Measurements from ENCODE around the gene THSD8. TPM values are rescaled to one million over a fixed set of nuclear protein-coding genes. Genes with fewer than 3 reads are reported as not detected.

The THSD8 gene
- total RNA-seq, 1 donor from 2014 or later = not detected

DNA sequence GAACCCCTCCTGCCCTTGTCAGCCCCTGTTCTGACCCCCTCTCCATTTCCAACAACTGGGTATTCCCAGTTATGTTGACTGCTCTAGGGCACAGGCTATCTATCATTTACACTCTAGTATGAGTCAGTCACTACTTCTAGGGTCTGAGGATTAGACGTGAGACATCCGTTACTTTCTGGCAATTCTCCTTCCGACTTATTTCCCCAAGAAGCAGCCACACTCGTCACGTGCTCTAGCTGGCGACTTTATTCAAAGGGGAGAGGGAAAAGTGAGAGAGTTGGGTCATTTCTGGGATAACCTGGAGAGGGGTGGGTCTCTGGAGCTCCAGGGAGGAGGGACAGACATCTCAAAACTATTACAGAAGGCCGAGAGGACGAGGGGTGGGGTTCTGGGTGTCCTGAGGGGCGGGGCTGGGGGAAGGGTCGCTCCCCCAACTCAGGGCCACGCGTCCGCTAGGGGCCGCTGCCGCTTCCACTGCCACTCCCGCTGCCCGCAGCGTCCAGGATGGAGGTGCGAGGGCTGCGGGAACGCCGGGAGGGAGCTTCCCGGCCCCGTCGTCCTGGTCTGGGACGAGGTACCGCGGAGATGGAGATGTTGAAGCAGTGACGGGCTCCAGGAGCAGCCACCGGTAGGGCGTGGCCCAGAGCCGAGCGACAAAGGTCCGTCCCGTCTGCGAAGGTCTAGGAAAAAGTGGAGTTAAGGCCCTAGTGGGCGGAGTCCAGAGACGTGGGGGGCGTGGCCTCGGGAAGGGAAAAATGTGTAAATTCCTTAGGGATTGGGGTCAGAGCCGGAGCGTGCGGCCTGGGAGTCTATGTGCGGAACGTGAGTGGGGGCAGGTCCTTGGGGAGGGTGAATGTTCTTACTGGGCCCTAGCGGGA, 23.6 kb downstream of the THSD8 start:
- DNase-seq (ENCODE audit: low spot score) = peak; percentile 92
- Mint-ChIP-seq H3K27ac (no peak overlapping the region), H3K36me3 (no peaks in the 10 kb centered on the region), H3K27me3 (ENCODE audit: insufficient read depth, low read depth) (peaks cover 21% of the 10 kb centered on the region), H3K4me3 (peak overlapping the region; percentile 71), H3K4me1 (peaks cover 7% of the 10 kb centered on the region), H3K9me3 (peaks cover 10% of the 10 kb centered on the region)
- H3K27ac ChIP-seq = no peak overlapping the region
- H3K79me2 ChIP-seq (ENCODE audit: low read depth) = no peaks in the 10 kb centered on the region
- peak overlapping the region; percentile 28 for H3K4me3 ChIP-seq
- H3K4me2 ChIP-seq = peak overlapping the region; percentile 33
- H3K36me3 ChIP-seq = no peaks in the 10 kb centered on the region
- no peaks in the 10 kb centered on the region for H3K4me1 ChIP-seq
- no peak for TF ChIP-seq EZH2phosphoT487 (IDR thresholded peaks at IDR 0.05)
- TF ChIP-seq, protein P1, sequence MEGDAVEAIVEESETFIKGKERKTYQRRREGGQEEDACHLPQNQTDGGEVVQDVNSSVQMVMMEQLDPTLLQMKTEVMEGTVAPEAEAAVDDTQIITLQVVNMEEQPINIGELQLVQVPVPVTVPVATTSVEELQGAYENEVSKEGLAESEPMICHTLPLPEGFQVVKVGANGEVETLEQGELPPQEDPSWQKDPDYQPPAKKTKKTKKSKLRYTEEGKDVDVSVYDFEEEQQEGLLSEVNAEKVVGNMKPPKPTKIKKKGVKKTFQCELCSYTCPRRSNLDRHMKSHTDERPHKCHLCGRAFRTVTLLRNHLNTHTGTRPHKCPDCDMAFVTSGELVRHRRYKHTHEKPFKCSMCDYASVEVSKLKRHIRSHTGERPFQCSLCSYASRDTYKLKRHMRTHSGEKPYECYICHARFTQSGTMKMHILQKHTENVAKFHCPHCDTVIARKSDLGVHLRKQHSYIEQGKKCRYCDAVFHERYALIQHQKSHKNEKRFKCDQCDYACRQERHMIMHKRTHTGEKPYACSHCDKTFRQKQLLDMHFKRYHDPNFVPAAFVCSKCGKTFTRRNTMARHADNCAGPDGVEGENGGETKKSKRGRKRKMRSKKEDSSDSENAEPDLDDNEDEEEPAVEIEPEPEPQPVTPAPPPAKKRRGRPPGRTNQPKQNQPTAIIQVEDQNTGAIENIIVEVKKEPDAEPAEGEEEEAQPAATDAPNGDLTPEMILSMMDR (IDR thresholded peaks at IDR 0.05) = peak; percentile 80
- peaks cover 34% of the 10 kb centered on the region for H3F3A ChIP-seq (ENCODE audit: low read depth)
- no peak overlapping the region for H3K9ac ChIP-seq
- peaks cover 27% of the 10 kb centered on the region for H3K27me3 ChIP-seq
- H2AFZ ChIP-seq (replicated peaks) = peak overlapping the region; percentile 78
- peaks cover 18% of the 10 kb centered on the region for H4K20me1 ChIP-seq (ENCODE audit: low read depth)
- H3K9me3 ChIP-seq (ENCODE audit: low read depth) = no peaks in the 10 kb centered on the region

DNA sequence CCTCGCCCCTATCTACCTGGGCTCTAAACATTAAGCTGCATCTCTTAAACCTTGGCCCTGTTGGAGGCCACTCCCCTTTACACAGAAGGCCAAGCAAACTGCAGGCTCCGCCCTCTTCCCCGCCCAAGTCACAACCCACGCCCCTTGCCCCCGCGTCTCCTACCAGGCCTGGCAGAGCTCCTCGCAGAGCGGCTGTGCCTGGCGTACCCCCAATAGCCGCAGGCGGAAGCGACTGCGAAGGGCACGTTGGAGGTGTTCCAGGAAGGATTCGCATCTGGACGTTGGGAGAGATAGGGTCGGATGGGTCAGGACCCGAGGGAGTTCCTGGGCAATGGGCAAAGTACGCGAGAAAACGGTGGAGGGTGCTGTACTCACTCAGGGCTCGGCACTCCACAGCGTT, 26.6 kb downstream of the THSD8 start:
- H4K20me1 ChIP-seq (ENCODE audit: low read depth) = peaks cover 48% of the 10 kb centered on the region
- no peak overlapping the region for H2AFZ ChIP-seq (replicated peaks)
- no peak overlapping the region for H3K27ac ChIP-seq
- Mint-ChIP-seq H3K9me3 (peaks cover 11% of the 10 kb centered on the region), H3K4me3 (no peak overlapping the region), H3K36me3 (no peaks in the 10 kb centered on the region), H3K4me1 (peaks cover 23% of the 10 kb centered on the region), H3K27me3 (ENCODE audit: insufficient read depth, low read depth) (peaks cover 45% of the 10 kb centered on the region), H3K27ac (no peak overlapping the region)
- H3K4me1 ChIP-seq = no peaks in the 10 kb centered on the region
- peak; percentile 79 for DNase-seq (ENCODE audit: low spot score)
- no peaks in the 10 kb centered on the region for H3K9me3 ChIP-seq (ENCODE audit: low read depth)
- peak overlapping the region; percentile 21 for H3K4me3 ChIP-seq
- TF ChIP-seq EZH2phosphoT487 (IDR thresholded peaks at IDR 0.05) (no peak), EZH2 (IDR thresholded peaks at IDR 0.05) (no peak)
- TF ChIP-seq, protein P1 (IDR thresholded peaks at IDR 0.05) = no peak
- H3F3A ChIP-seq (ENCODE audit: low read depth) = peaks cover 37% of the 10 kb centered on the region
- no peaks in the 10 kb centered on the region for H3K79me2 ChIP-seq (ENCODE audit: low read depth)
- H3K36me3 ChIP-seq = no peaks in the 10 kb centered on the region
- no peak overlapping the region for H3K9ac ChIP-seq
- H3K4me2 ChIP-seq = peak overlapping the region; percentile 50
- H3K27me3 ChIP-seq = peaks cover 57% of the 10 kb centered on the region

DNA sequence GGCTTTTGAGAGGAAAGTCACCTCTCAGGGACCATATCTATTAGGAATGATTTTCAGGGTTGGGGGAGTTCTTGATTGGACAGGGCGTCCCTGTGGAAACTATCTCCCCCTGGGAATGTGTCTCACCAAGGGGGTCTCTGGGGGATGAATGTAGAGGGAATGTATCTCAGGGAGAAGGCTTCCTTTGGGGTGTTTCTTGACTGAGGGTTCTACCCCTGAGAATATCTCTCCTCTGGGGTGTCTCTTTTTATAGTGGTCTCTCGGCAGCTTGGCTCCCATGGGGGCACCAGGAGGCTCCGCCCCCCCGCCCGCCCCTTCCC, 31.5 kb downstream of the THSD8 start:
- Mint-ChIP-seq H3K36me3 (no peaks in the 10 kb centered on the region), H3K27me3 (ENCODE audit: insufficient read depth, low read depth) (peaks cover 55% of the 10 kb centered on the region), H3K4me1 (peaks cover 33% of the 10 kb centered on the region), H3K27ac (no peak overlapping the region), H3K4me3 (peak overlapping the region; percentile 76), H3K9me3 (peaks cover 4% of the 10 kb centered on the region)
- Histone ChIP-seq H3K27ac (no peak overlapping the region), H3F3A (ENCODE audit: low read depth) (peaks cover 57% of the 10 kb centered on the region), H3K79me2 (ENCODE audit: low read depth) (no peaks in the 10 kb centered on the region), H3K36me3 (no peaks in the 10 kb centered on the region), H3K9me3 (ENCODE audit: low read depth) (no peaks in the 10 kb centered on the region), H3K9ac (no peak overlapping the region), H4K20me1 (ENCODE audit: low read depth) (peaks cover 57% of the 10 kb centered on the region), H2AFZ (replicated peaks) (no peak overlapping the region), H3K4me3 (peak overlapping the region; percentile 78), H3K4me2 (peak overlapping the region; percentile 89), H3K4me1 (no peaks in the 10 kb centered on the region), H3K27me3 (peaks cover 98% of the 10 kb centered on the region)
- no peak for DNase-seq (ENCODE audit: low spot score)
- TF ChIP-seq EZH2 (IDR thresholded peaks at IDR 0.05) = no peak
- TF ChIP-seq, protein P1 (IDR thresholded peaks at IDR 0.05) = no peak
- no peak for TF ChIP-seq EZH2phosphoT487 (IDR thresholded peaks at IDR 0.05)
